ENCODE results near the gene DDX41.
A peak's percentile ranks its signal among the peaks of the same experiment; 100 is the strongest.

Gene DDX41

DNA sequence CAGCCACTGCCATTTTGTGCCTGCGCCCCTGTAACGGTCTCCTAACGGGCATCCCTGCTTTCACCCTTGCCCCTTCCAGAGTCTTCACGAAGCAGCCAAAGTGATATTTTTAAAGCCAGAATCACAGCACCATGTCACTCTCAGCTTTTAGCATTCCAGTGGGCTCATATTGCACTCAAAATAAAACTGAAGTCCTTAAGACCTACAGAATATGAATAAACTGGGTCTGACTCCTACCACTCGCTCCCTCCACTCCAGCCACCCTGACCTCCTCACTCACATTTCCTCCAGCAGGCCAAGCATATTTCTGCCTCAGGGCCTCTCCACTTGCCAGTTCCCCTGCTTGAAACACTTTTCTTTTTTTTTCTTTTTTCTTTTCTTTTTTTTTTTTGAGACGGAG, 16.9 kb downstream of the DDX41 start:
- H3K9ac ChIP-seq (ENCODE audit: low read depth in 1 of 2, low read length in 2 of 2) = no peak overlapping the region
- peaks cover 16 to 28% of the 10 kb centered on the region in 2 donors for H3K4me1 ChIP-seq (ENCODE audit: control insufficient read depth in 2 of 2, insufficient read depth in 2 of 2, low read length in 2 of 2)
- no peak overlapping the region for H3K27ac ChIP-seq (ENCODE audit: low read depth in 2 of 2, low read length in 2 of 2)
- peaks cover 9% of the 10 kb centered on the region in 2 donors for H3K27me3 ChIP-seq (ENCODE audit: control insufficient read depth in 2 of 2, insufficient read depth in 2 of 2, low read length in 2 of 2)
- no peak overlapping the region for H3K4me3 ChIP-seq (ENCODE audit: low read length in 2 of 2)
- H3K9me3 ChIP-seq (ENCODE audit: control insufficient read depth in 2 of 2, low read length in 2 of 2) = no peaks in the 10 kb centered on the region
- no peaks in the 10 kb centered on the region for H3K36me3 ChIP-seq (ENCODE audit: control insufficient read depth in 2 of 2, insufficient read depth in 2 of 2, low read length in 2 of 2)

DNA sequence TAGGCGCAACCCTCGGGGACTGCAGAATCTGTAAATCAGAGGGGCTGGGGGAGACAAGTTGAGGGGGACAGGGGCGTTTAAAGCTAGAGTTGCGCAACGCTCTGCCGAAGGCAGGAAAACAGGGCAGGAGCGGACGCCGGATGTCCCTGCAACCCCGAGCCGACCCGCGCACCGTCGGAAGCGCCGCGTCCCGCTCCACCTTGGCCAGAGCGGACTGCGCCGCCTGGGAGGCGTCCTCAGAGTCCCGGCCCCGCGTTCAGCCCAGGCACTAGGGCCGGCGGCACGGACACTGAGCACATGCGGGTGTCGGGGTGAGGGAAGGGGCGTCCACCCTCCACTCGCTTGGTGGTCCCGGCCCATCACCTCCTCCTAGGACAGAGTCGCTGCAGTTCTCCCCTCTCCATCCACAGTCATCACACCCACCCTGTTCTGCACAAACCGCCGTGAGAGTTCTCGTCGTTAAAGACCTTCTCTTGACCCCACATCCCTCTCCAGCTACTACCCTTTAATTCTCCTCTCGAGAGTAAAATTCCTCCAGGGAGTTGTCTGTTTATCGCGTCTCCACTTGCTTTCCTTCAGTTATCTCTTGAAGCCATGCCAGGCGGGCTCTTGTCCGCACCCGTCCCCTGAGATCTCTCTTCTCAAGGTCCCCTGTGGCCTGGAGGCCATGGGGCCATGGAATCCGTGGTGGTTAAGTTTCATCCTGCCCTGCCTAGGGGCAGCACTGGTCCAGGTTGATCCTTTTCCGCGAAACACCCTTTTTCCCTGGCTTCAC, 18.6 kb downstream of the DDX41 start:
- Histone ChIP-seq H3K4me1 (ENCODE audit: control insufficient read depth in 2 of 2, insufficient read depth in 2 of 2, low read length in 2 of 2) (peaks cover 25 to 34% of the 10 kb centered on the region in 2 donors), H3K27me3 (ENCODE audit: control insufficient read depth in 2 of 2, insufficient read depth in 2 of 2, low read length in 2 of 2) (peaks cover 9% of the 10 kb centered on the region in 2 donors), H3K27ac (ENCODE audit: low read depth in 2 of 2, low read length in 2 of 2) (peak overlapping the region; percentile 22 to 87), H3K9ac (ENCODE audit: low read depth in 1 of 2, low read length in 2 of 2) (peak overlapping the region; percentile 10 to 38), H3K36me3 (ENCODE audit: control insufficient read depth in 2 of 2, insufficient read depth in 2 of 2, low read length in 2 of 2) (no peaks in the 10 kb centered on the region), H3K4me3 (ENCODE audit: low read length in 2 of 2) (peak overlapping the region; percentile 67 to 68), H3K9me3 (ENCODE audit: control insufficient read depth in 2 of 2, low read length in 2 of 2) (no peaks in the 10 kb centered on the region)

DNA sequence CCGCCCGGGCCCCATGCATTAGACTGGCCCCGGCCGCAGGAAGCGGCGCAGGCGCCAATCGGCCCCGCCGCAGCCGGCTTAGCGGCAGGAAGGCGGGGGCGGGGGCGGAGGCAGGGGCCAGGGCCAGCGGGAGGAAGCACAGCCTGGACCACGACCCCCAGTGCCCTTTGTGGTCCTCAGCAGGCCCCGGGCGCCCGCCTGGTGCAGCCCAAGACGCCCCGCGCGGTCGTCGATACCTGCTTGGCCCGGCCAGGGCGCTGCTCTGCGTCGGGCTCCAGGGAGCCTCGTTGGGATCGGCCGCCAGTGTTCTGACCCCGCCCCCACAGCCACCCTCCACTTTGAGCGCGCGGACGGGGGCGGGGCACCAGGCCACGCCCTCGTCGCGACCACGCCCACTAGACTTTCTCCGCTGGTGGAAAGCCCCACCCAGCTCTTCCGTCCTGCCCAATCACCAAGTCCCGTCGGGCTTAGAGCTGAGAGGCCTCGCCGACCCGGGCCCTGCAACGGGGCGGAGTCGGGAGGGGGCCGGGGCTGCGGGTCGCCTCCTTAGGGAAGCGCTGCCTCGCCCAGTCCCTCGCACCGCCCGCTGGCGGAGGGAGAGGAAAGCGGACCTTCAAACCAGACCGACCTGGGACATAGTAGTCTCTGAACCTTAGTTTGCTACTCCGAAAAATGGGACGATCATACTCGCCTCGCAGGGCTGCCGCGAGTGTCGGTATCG, 19.3 kb downstream of the DDX41 start, which contains the start of gene PDLIM7:
Gene PDLIM7, minus strand, starts transcription at position 313 of the 721 bp plus-strand sequence. CDS start 1,092 bp downstream, outside the sequence.
- Histone ChIP-seq H3K9me3 (ENCODE audit: control insufficient read depth in 2 of 2, low read length in 2 of 2) (no peaks in the 10 kb centered on the region), H3K4me3 (ENCODE audit: low read length in 2 of 2) (peak within 1 kb of the TSS; percentile 67 to 68), H3K27me3 (ENCODE audit: control insufficient read depth in 2 of 2, insufficient read depth in 2 of 2, low read length in 2 of 2) (peaks cover 9% of the 10 kb centered on the region in 2 donors), H3K4me1 (ENCODE audit: control insufficient read depth in 2 of 2, insufficient read depth in 2 of 2, low read length in 2 of 2) (peaks cover 25 to 38% of the 10 kb centered on the region in 2 donors), H3K36me3 (ENCODE audit: control insufficient read depth in 2 of 2, insufficient read depth in 2 of 2, low read length in 2 of 2) (no peaks in the 10 kb centered on the region), H3K27ac (ENCODE audit: low read depth in 2 of 2, low read length in 2 of 2) (peak within 1 kb of the TSS; percentile 86 to 87), H3K9ac (ENCODE audit: low read depth in 1 of 2, low read length in 2 of 2) (peak within 1 kb of the TSS; percentile 32 to 61)

DNA sequence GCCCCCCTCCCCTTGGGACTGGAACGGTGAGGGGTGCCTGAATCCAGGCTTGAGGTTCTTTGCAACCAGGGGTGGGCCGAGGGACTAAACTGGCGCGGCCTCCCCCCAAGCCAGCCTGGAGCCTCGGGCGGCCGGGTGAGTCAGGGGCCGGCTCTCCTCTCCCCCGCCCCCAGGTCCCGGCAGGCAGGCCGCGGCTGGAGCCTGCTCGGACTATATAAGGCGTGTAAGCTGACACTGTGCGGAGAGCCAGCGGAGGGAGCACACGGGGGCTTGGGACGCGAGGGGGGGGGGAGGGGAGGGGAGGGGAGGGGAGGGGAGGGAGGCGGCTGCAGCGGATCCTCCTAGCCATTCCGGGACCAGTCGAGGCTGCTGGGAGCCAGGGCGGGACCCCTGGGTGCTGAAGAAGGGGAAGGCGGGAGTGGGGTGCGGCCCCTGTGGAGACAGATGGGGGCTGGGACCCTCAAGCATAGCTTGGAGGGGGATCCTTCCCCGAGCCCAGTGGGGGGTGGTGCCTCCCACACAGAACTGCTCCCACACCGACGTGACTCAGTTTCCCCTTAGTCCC, 20.0 kb downstream of the DDX41 start:
- H3K27ac ChIP-seq (ENCODE audit: low read depth in 2 of 2, low read length in 2 of 2) = peak overlapping the region; percentile 86 to 87
- peaks cover 9% of the 10 kb centered on the region in 2 donors for H3K27me3 ChIP-seq (ENCODE audit: control insufficient read depth in 2 of 2, insufficient read depth in 2 of 2, low read length in 2 of 2)
- peaks cover 25 to 38% of the 10 kb centered on the region in 2 donors for H3K4me1 ChIP-seq (ENCODE audit: control insufficient read depth in 2 of 2, insufficient read depth in 2 of 2, low read length in 2 of 2)
- no peaks in the 10 kb centered on the region for H3K36me3 ChIP-seq (ENCODE audit: control insufficient read depth in 2 of 2, insufficient read depth in 2 of 2, low read length in 2 of 2)
- H3K4me3 ChIP-seq (ENCODE audit: low read length in 2 of 2) = peak overlapping the region; percentile 67 to 68
- H3K9ac ChIP-seq (ENCODE audit: low read depth in 1 of 2, low read length in 2 of 2) = peak overlapping the region; percentile 32 to 61
- no peaks in the 10 kb centered on the region for H3K9me3 ChIP-seq (ENCODE audit: control insufficient read depth in 2 of 2, low read length in 2 of 2)

DNA sequence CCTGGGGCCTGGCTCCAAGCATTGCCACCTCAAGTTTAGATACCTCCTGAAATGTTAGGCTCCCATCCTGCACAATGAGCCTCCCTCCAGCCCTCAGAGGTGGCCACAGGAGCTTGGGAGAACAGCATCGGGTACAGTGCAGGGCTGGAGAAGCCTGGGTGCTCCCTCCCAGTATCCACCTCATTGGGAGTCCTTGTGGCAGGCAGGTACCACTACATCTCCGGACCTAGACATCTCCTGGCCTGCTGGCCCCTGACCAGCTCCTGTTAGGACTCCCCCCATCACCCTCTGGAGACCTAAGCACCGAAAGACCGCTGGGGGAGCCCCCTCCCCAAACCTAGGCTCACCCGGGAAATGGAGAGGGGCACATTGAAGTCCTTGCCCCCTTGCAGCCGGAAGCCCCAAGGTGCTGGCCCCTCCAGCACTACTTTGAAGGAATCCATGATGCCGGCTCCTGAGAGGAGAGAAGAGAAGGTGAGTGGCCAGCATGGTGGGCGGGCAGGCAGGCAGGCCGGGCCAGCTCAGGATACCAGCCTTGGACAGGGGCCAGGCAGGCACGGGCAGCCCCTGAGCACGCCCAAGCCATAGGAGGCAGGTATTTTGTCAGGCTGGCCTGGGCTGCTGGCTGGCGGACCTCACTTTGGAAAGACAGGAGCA, 20.6 kb downstream of the DDX41 start:
- Histone ChIP-seq H3K36me3 (ENCODE audit: control insufficient read depth in 2 of 2, insufficient read depth in 2 of 2, low read length in 2 of 2) (no peaks in the 10 kb centered on the region), H3K27me3 (ENCODE audit: control insufficient read depth in 2 of 2, insufficient read depth in 2 of 2, low read length in 2 of 2) (peaks cover 9% of the 10 kb centered on the region in 2 donors), H3K9ac (ENCODE audit: low read depth in 1 of 2, low read length in 2 of 2) (peak overlapping the region; percentile 53 to 60), H3K4me3 (ENCODE audit: low read length in 2 of 2) (peak overlapping the region; percentile 25 to 54), H3K9me3 (ENCODE audit: control insufficient read depth in 2 of 2, low read length in 2 of 2) (no peaks in the 10 kb centered on the region), H3K4me1 (ENCODE audit: control insufficient read depth in 2 of 2, insufficient read depth in 2 of 2, low read length in 2 of 2) (peaks cover 25 to 38% of the 10 kb centered on the region in 2 donors), H3K27ac (ENCODE audit: low read depth in 2 of 2, low read length in 2 of 2) (peak overlapping the region; percentile 86 to 87)

DNA sequence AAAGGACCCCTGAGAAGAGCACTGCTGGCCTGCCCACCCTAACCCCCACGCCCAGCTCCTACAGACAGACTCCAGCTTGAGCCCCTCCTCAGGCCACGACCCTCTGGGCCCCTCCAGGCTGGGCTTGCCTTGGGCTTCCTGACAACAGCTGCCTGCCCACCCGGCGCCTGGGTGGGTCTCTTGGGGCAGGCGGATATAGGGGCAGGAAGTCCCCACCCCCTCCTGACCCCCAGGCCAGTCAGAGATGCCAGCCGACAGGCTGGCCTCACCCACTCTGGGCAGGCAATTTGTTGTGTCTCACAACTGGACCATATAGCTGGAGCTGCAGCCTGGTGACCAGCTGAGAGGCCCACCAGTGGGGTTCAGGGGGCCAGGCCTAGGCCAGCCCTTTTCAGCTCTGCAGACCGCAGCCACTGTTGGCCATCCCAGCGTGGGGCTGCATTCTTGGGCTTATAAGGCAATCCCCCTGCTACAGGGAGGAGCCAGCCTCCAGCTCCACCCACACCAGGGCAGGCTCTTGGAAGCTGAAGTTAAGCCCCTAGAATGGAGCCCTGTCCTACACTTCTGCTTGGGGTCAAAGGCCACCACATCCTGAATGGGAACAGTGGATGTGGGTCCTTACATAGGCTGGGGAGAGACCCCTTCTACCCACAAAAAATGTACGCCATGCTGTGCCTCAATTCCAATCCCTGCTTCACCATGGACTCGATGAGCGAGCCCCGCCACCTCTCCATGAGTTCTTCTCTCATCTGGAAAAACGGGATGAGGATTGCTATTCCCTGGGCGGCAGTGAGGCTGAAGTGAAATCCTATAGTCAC, 21.3 kb downstream of the DDX41 start:
- Histone ChIP-seq H3K27ac (ENCODE audit: low read depth in 2 of 2, low read length in 2 of 2) (peak overlapping the region; percentile 86 to 87), H3K9ac (ENCODE audit: low read depth in 1 of 2, low read length in 2 of 2) (peak overlapping the region; percentile 3 to 53), H3K9me3 (ENCODE audit: control insufficient read depth in 2 of 2, low read length in 2 of 2) (no peaks in the 10 kb centered on the region), H3K27me3 (ENCODE audit: control insufficient read depth in 2 of 2, insufficient read depth in 2 of 2, low read length in 2 of 2) (peaks cover 9% of the 10 kb centered on the region in 2 donors), H3K36me3 (ENCODE audit: control insufficient read depth in 2 of 2, insufficient read depth in 2 of 2, low read length in 2 of 2) (no peaks in the 10 kb centered on the region), H3K4me1 (ENCODE audit: control insufficient read depth in 2 of 2, insufficient read depth in 2 of 2, low read length in 2 of 2) (peaks cover 25 to 35% of the 10 kb centered on the region in 2 donors), H3K4me3 (ENCODE audit: low read length in 2 of 2) (peak overlapping the region in 1 of 2 donors; percentile 26)

DNA sequence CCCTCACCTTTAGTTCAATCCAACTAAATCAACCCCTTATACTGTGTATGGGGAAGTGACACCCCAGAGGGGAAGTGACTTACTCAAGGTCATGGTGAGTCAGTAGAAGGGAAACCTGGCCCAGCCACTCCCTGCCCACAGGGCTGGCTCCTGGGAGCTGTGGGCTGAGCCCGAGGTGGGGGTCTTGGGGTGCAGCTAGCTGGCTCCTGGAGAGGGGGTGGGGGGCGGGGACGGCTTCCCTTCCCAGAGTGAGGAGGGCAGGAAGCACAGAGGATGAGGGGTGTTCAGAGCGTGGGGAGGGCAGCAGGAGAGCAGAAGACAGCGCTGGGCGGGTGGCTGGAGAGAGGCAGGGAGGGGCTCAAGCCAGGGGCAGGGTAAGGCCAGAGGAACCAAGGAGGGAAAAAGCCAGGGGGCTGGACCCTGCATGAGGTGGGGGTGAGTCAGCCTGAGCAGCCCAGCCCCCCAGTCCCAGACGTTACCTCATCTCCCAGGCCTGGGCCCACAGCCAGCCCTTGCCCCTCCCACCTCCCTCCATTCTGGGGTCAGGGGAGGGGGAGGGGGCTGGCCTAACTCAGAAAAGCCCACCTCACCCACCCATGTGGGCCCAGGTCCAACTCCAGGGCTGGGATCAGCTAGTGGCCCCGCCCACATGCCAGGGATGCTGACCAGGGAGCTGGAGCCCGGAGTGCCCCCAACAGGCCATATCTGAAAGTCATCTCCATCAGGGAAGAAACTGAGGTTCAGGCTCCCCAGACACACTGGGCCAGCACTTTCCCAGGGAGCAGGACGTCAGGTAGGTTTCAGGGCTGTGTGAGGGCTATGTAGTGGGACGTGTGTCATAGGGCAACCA, 22.2 kb downstream of the DDX41 start:
- Histone ChIP-seq H3K9me3 (ENCODE audit: control insufficient read depth in 2 of 2, low read length in 2 of 2) (no peaks in the 10 kb centered on the region), H3K27me3 (ENCODE audit: control insufficient read depth in 2 of 2, insufficient read depth in 2 of 2, low read length in 2 of 2) (peaks cover 9% of the 10 kb centered on the region in 2 donors), H3K4me1 (ENCODE audit: control insufficient read depth in 2 of 2, insufficient read depth in 2 of 2, low read length in 2 of 2) (peaks cover 25 to 35% of the 10 kb centered on the region in 2 donors), H3K36me3 (ENCODE audit: control insufficient read depth in 2 of 2, insufficient read depth in 2 of 2, low read length in 2 of 2) (no peaks in the 10 kb centered on the region), H3K27ac (ENCODE audit: low read depth in 2 of 2, low read length in 2 of 2) (peak overlapping the region; percentile 66 to 87), H3K9ac (ENCODE audit: low read depth in 1 of 2, low read length in 2 of 2) (peak overlapping the region in 1 of 2 donors; percentile 14), H3K4me3 (ENCODE audit: low read length in 2 of 2) (peak overlapping the region in 1 of 2 donors; percentile 5)

DNA sequence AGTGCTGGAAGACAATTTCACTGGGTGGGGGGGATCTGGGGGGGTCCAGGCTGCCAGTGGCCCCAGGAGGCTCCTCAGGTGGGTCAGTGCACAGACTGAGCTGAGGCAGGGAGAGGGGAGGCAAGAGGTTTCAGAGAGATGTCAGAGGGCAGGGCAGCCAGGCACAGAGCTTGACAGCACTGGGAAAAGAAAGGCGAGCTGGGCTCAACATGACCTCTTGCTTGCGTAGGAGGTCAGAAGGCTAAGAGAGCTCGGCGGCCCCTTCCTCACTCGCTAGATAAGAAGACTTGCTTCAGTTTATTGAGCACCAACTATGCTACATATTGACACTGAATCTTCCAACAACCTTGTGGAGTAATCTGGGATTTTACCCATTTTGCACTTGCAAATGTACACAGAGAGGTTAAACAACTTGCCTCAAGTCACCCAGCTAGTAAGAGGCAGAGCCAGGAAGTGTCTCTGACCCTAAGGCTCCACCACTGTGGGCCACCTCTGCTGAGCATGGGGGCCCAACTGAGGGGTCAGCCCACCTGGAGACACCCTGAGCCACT, 22.9 kb downstream of the DDX41 start:
- Histone ChIP-seq H3K9ac (ENCODE audit: low read depth in 1 of 2, low read length in 2 of 2) (peak overlapping the region in 1 of 2 donors; percentile 14), H3K27ac (ENCODE audit: low read depth in 2 of 2, low read length in 2 of 2) (peak overlapping the region; percentile 66 to 87), H3K9me3 (ENCODE audit: control insufficient read depth in 2 of 2, low read length in 2 of 2) (no peaks in the 10 kb centered on the region), H3K36me3 (ENCODE audit: control insufficient read depth in 2 of 2, insufficient read depth in 2 of 2, low read length in 2 of 2) (peaks cover 0 to 2% of the 10 kb centered on the region in 2 donors), H3K4me3 (ENCODE audit: low read length in 2 of 2) (peak overlapping the region in 1 of 2 donors; percentile 5), H3K27me3 (ENCODE audit: control insufficient read depth in 2 of 2, insufficient read depth in 2 of 2, low read length in 2 of 2) (peaks cover 8 to 9% of the 10 kb centered on the region in 2 donors), H3K4me1 (ENCODE audit: control insufficient read depth in 2 of 2, insufficient read depth in 2 of 2, low read length in 2 of 2) (peaks cover 25 to 35% of the 10 kb centered on the region in 2 donors)

Measured in mucosa of rectum (tissue), 2 donors.